ENCODE data around the gene HELB.

HELB gene

GRCh38 chr12:66301944-66302826 is at the start of gene HELB:
Gene HELB (plus strand): TSS chr12:66302493. CDS start chr12:66302604, 111 bp downstream.
- peak within 1 kb of the TSS; percentile 92 for H3K9ac ChIP-seq (ENCODE audit: low read depth, low read length)
- peak within 1 kb of the TSS; percentile 99 for H3K4me3 ChIP-seq (ENCODE audit: low read depth, low read length)
- peaks cover 15% of the 10 kb centered on the region for H3K27me3 ChIP-seq (ENCODE audit: control insufficient read depth, insufficient read depth, low read length)
- no peaks in the 10 kb centered on the region for H3K9me3 ChIP-seq (ENCODE audit: control insufficient read depth, insufficient read depth, low read length)
- no peaks in the 10 kb centered on the region for H3K36me3 ChIP-seq (ENCODE audit: control insufficient read depth, insufficient read depth, low read length)
- no peaks in the 10 kb centered on the region for H3K4me1 ChIP-seq (ENCODE audit: control insufficient read depth, insufficient read depth, low read length)

GRCh38 chr12:66252771-66253170 is 49.5 kb upstream of the HELB start:
- H3K9me3 ChIP-seq (ENCODE audit: control insufficient read depth, insufficient read depth, low read length): no peaks in the 10 kb centered on the region
- no peaks in the 10 kb centered on the region for H3K27me3 ChIP-seq (ENCODE audit: control insufficient read depth, insufficient read depth, low read length)
- no peak overlapping the region for H3K4me3 ChIP-seq (ENCODE audit: low read depth, low read length)
- no peak overlapping the region for H3K9ac ChIP-seq (ENCODE audit: low read depth, low read length)
- no peaks in the 10 kb centered on the region for H3K36me3 ChIP-seq (ENCODE audit: control insufficient read depth, insufficient read depth, low read length)
- H3K4me1 ChIP-seq (ENCODE audit: control insufficient read depth, insufficient read depth, low read length): no peaks in the 10 kb centered on the region

GRCh38 chr12:66255737-66256136 is 46.6 kb upstream of the HELB start:
- H3K4me3 ChIP-seq (ENCODE audit: low read depth, low read length): no peak overlapping the region
- H3K36me3 ChIP-seq (ENCODE audit: control insufficient read depth, insufficient read depth, low read length): no peaks in the 10 kb centered on the region
- H3K9ac ChIP-seq (ENCODE audit: low read depth, low read length): no peak overlapping the region
- no peaks in the 10 kb centered on the region for H3K4me1 ChIP-seq (ENCODE audit: control insufficient read depth, insufficient read depth, low read length)
- H3K9me3 ChIP-seq (ENCODE audit: control insufficient read depth, insufficient read depth, low read length): no peaks in the 10 kb centered on the region
- H3K27me3 ChIP-seq (ENCODE audit: control insufficient read depth, insufficient read depth, low read length): no peaks in the 10 kb centered on the region

- no peak overlapping the region for H3K9ac ChIP-seq (ENCODE audit: low read depth, low read length)
- H3K36me3 ChIP-seq (ENCODE audit: control insufficient read depth, insufficient read depth, low read length): no peaks in the 10 kb centered on the region
- H3K9me3 ChIP-seq (ENCODE audit: control insufficient read depth, insufficient read depth, low read length): no peaks in the 10 kb centered on the region
- no peaks in the 10 kb centered on the region for H3K4me1 ChIP-seq (ENCODE audit: control insufficient read depth, insufficient read depth, low read length)
- H3K27me3 ChIP-seq (ENCODE audit: control insufficient read depth, insufficient read depth, low read length): no peaks in the 10 kb centered on the region
- H3K4me3 ChIP-seq (ENCODE audit: low read depth, low read length): no peak overlapping the region
These were observed 44.3 kb upstream of the HELB start for GRCh38 chr12:66258011-66258410.

- no peaks in the 10 kb centered on the region for H3K9me3 ChIP-seq (ENCODE audit: control insufficient read depth, insufficient read depth, low read length)
- H3K9ac ChIP-seq (ENCODE audit: low read depth, low read length): no peak overlapping the region
- H3K36me3 ChIP-seq (ENCODE audit: control insufficient read depth, insufficient read depth, low read length): no peaks in the 10 kb centered on the region
- H3K4me1 ChIP-seq (ENCODE audit: control insufficient read depth, insufficient read depth, low read length): no peaks in the 10 kb centered on the region
- no peak overlapping the region for H3K4me3 ChIP-seq (ENCODE audit: low read depth, low read length)
- no peaks in the 10 kb centered on the region for H3K27me3 ChIP-seq (ENCODE audit: control insufficient read depth, insufficient read depth, low read length)
These were observed 39.6 kb upstream of the HELB start for GRCh38 chr12:66262737-66263136.

GRCh38 chr12:66268562-66268961 is 33.7 kb upstream of the HELB start:
- H3K27me3 ChIP-seq (ENCODE audit: control insufficient read depth, insufficient read depth, low read length): no peaks in the 10 kb centered on the region
- no peak overlapping the region for H3K9ac ChIP-seq (ENCODE audit: low read depth, low read length)
- H3K36me3 ChIP-seq (ENCODE audit: control insufficient read depth, insufficient read depth, low read length): no peaks in the 10 kb centered on the region
- H3K9me3 ChIP-seq (ENCODE audit: control insufficient read depth, insufficient read depth, low read length): no peaks in the 10 kb centered on the region
- no peaks in the 10 kb centered on the region for H3K4me1 ChIP-seq (ENCODE audit: control insufficient read depth, insufficient read depth, low read length)
- no peak overlapping the region for H3K4me3 ChIP-seq (ENCODE audit: low read depth, low read length)

GRCh38 chr12:66269142-66269541 is 33.2 kb upstream of the HELB start:
- no peak overlapping the region for H3K9ac ChIP-seq (ENCODE audit: low read depth, low read length)
- no peaks in the 10 kb centered on the region for H3K27me3 ChIP-seq (ENCODE audit: control insufficient read depth, insufficient read depth, low read length)
- H3K4me1 ChIP-seq (ENCODE audit: control insufficient read depth, insufficient read depth, low read length): no peaks in the 10 kb centered on the region
- H3K4me3 ChIP-seq (ENCODE audit: low read depth, low read length): no peak overlapping the region
- H3K36me3 ChIP-seq (ENCODE audit: control insufficient read depth, insufficient read depth, low read length): no peaks in the 10 kb centered on the region
- no peaks in the 10 kb centered on the region for H3K9me3 ChIP-seq (ENCODE audit: control insufficient read depth, insufficient read depth, low read length)

- Histone ChIP-seq H3K4me1 (ENCODE audit: control insufficient read depth, insufficient read depth, low read length) (no peaks in the 10 kb centered on the region), H3K9ac (ENCODE audit: low read depth, low read length) (no peak overlapping the region), H3K36me3 (ENCODE audit: control insufficient read depth, insufficient read depth, low read length) (no peaks in the 10 kb centered on the region), H3K4me3 (ENCODE audit: low read depth, low read length) (no peak overlapping the region), H3K9me3 (ENCODE audit: control insufficient read depth, insufficient read depth, low read length) (no peaks in the 10 kb centered on the region), H3K27me3 (ENCODE audit: control insufficient read depth, insufficient read depth, low read length) (no peaks in the 10 kb centered on the region)
These were observed 32.4 kb upstream of the HELB start for GRCh38 chr12:66269757-66270383.

GRCh38 chr12:66270613-66271012 is 31.7 kb upstream of the HELB start:
- H3K4me3 ChIP-seq (ENCODE audit: low read depth, low read length): no peak overlapping the region
- H3K9ac ChIP-seq (ENCODE audit: low read depth, low read length): no peak overlapping the region
- no peaks in the 10 kb centered on the region for H3K9me3 ChIP-seq (ENCODE audit: control insufficient read depth, insufficient read depth, low read length)
- H3K27me3 ChIP-seq (ENCODE audit: control insufficient read depth, insufficient read depth, low read length): no peaks in the 10 kb centered on the region
- H3K4me1 ChIP-seq (ENCODE audit: control insufficient read depth, insufficient read depth, low read length): no peaks in the 10 kb centered on the region
- no peaks in the 10 kb centered on the region for H3K36me3 ChIP-seq (ENCODE audit: control insufficient read depth, insufficient read depth, low read length)

- Histone ChIP-seq H3K4me1 (ENCODE audit: control insufficient read depth, insufficient read depth, low read length) (no peaks in the 10 kb centered on the region), H3K9me3 (ENCODE audit: control insufficient read depth, insufficient read depth, low read length) (no peaks in the 10 kb centered on the region), H3K27me3 (ENCODE audit: control insufficient read depth, insufficient read depth, low read length) (no peaks in the 10 kb centered on the region), H3K36me3 (ENCODE audit: control insufficient read depth, insufficient read depth, low read length) (no peaks in the 10 kb centered on the region), H3K4me3 (ENCODE audit: low read depth, low read length) (no peak overlapping the region), H3K9ac (ENCODE audit: low read depth, low read length) (no peak overlapping the region)
These were observed 29.6 kb upstream of the HELB start for GRCh38 chr12:66272650-66273049.

- H3K36me3 ChIP-seq (ENCODE audit: control insufficient read depth, insufficient read depth, low read length): no peaks in the 10 kb centered on the region
- H3K4me3 ChIP-seq (ENCODE audit: low read depth, low read length): no peak overlapping the region
- no peaks in the 10 kb centered on the region for H3K4me1 ChIP-seq (ENCODE audit: control insufficient read depth, insufficient read depth, low read length)
- H3K27me3 ChIP-seq (ENCODE audit: control insufficient read depth, insufficient read depth, low read length): no peaks in the 10 kb centered on the region
- no peak overlapping the region for H3K9ac ChIP-seq (ENCODE audit: low read depth, low read length)
- H3K9me3 ChIP-seq (ENCODE audit: control insufficient read depth, insufficient read depth, low read length): no peaks in the 10 kb centered on the region
These were observed 29.1 kb upstream of the HELB start for GRCh38 chr12:66273147-66273546.

GRCh38 chr12:66275040-66275439 is 27.3 kb upstream of the HELB start:
- Histone ChIP-seq H3K9me3 (ENCODE audit: control insufficient read depth, insufficient read depth, low read length) (no peaks in the 10 kb centered on the region), H3K4me1 (ENCODE audit: control insufficient read depth, insufficient read depth, low read length) (no peaks in the 10 kb centered on the region), H3K27me3 (ENCODE audit: control insufficient read depth, insufficient read depth, low read length) (no peaks in the 10 kb centered on the region), H3K9ac (ENCODE audit: low read depth, low read length) (no peak overlapping the region), H3K4me3 (ENCODE audit: low read depth, low read length) (no peak overlapping the region), H3K36me3 (ENCODE audit: control insufficient read depth, insufficient read depth, low read length) (no peaks in the 10 kb centered on the region)

Data from iPS-15b (cell line).